ENCODE results near the gene C1R. TPM values are rescaled to one million over a fixed set of nuclear protein-coding genes. Genes with fewer than 3 reads are reported as not detected.

C1R gene
- total RNA-seq, 2 experiments from 2014 or later = 1.4 to 2.2 TPM

- CTCF ChIA-PET = interaction anchor here (1.1 to 3.7 kb wide), 6 partner anchors 11 to 168 kb away, joined by 3 to 26 read pairs (median 4); partner anchors contain the start of gene C1RL
- Mint-ChIP-seq H3K9me3 (no peaks in the 10 kb centered on the region), H3K36me3 (peaks cover 5% of the 10 kb centered on the region), H3K4me3 (no peak overlapping the region), H3K27me3 (no peaks in the 10 kb centered on the region), H3K4me1 (ENCODE audit: low read depth) (peaks cover 7% of the 10 kb centered on the region), H3K27ac (no peak overlapping the region)
- intact Hi-C loops (cut with micrococcal nuclease) = loop anchor here (5.0 to 10.0 kb wide), 4 partner anchors 49 to 221 kb away; partner anchors contain the start of genes EMG1, PHB2 and SPSB2
- no peak for DNase-seq
- POLR2A ChIA-PET = interaction anchor here (1.4 kb wide), 1 partner anchor 9 kb away, joined by 5 read pairs; no protein-coding TSS in a partner anchor
These were observed 1.2 kb upstream of the C1R start for GRCh38 chr12:7093486-7093885.

- H3K36me3 Mint-ChIP-seq = peaks cover 2% of the 10 kb centered on the region
- H3K4me1 Mint-ChIP-seq (ENCODE audit: low read depth) = peaks cover 7% of the 10 kb centered on the region
- intact Hi-C loops (cut with micrococcal nuclease) = loop anchor here (1.0 to 10.0 kb wide), 6 partner anchors 15 to 221 kb away; partner anchors contain the start of genes EMG1, PHB2, RNU7-1 and SPSB2
- H3K4me3 Mint-ChIP-seq = no peak overlapping the region
- ChIA-PET CTCF (interaction anchor here (0.6 to 1.4 kb wide), 12 partner anchors 9 to 223 kb away, joined by 3 to 10 read pairs (median 4); partner anchors contain the start of gene LPCAT3), POLR2A (no interaction called here)
- no peak overlapping the region for H3K27ac Mint-ChIP-seq
- H3K27me3 Mint-ChIP-seq = no peaks in the 10 kb centered on the region
- DNase-seq = no peak
- no peaks in the 10 kb centered on the region for H3K9me3 Mint-ChIP-seq
These were observed 778 bp upstream of the C1R start for GRCh38 chr12:7092986-7093460.

- CTCF ChIA-PET = interaction anchor here (0.5 to 2.1 kb wide), 12 partner anchors 11 to 167 kb away, joined by 3 to 12 read pairs (median 4); partner anchors contain the start of genes C12orf57, LPCAT3 and RNU7-1
- POLR2A ChIA-PET = no interaction called here
- Mint-ChIP-seq H3K4me1 (ENCODE audit: low read depth) (peaks cover 7% of the 10 kb centered on the region), H3K27me3 (no peaks in the 10 kb centered on the region), H3K27ac (no peak overlapping the region), H3K9me3 (no peaks in the 10 kb centered on the region), H3K36me3 (no peaks in the 10 kb centered on the region), H3K4me3 (peak overlapping the region; percentile 76)
- intact Hi-C loops (cut with micrococcal nuclease) = loop anchor here (1.0 to 10.0 kb wide), 6 partner anchors 17 to 219 kb away; partner anchors contain the start of genes EMG1, PHB2, RNU7-1 and SPSB2
- no peak for DNase-seq
These were observed 501 bp downstream of the C1R start for GRCh38 chr12:7091660-7092228.

- POLR2A ChIA-PET = no interaction called here
- DNase-seq = no peak
- no peak overlapping the region for H3K27ac Mint-ChIP-seq
- no peaks in the 10 kb centered on the region for H3K36me3 Mint-ChIP-seq
- intact Hi-C loops (cut with micrococcal nuclease) = loop anchor here (5.0 to 10.0 kb wide), 4 partner anchors 46 to 219 kb away; partner anchors contain the start of genes EMG1, PHB2 and SPSB2
- H3K27me3 Mint-ChIP-seq = no peaks in the 10 kb centered on the region
- CTCF ChIA-PET = interaction anchor here (0.8 to 2.1 kb wide), 8 partner anchors 10 to 166 kb away, joined by 3 to 12 read pairs (median 4); partner anchors contain the start of genes C12orf57 and RNU7-1
- H3K4me1 Mint-ChIP-seq (ENCODE audit: low read depth) = peaks cover 7% of the 10 kb centered on the region
- no peak overlapping the region for H3K4me3 Mint-ChIP-seq
- no peaks in the 10 kb centered on the region for H3K9me3 Mint-ChIP-seq
These were observed 1.1 kb downstream of the C1R start for GRCh38 chr12:7091171-7091570.

GRCh38 chr12:7090222-7090998 lies 1.8 kb downstream of the C1R start:
- Mint-ChIP-seq H3K4me3 (no peak overlapping the region), H3K36me3 (no peaks in the 10 kb centered on the region), H3K27me3 (no peaks in the 10 kb centered on the region), H3K4me1 (ENCODE audit: low read depth) (peaks cover 7% of the 10 kb centered on the region), H3K9me3 (no peaks in the 10 kb centered on the region), H3K27ac (no peak overlapping the region)
- ChIA-PET POLR2A (no interaction called here), CTCF (interaction anchor here (1.2 to 2.1 kb wide), 9 partner anchors 17 to 166 kb away, joined by 3 to 12 read pairs (median 4); partner anchors contain the start of genes C12orf57 and RNU7-1)
- intact Hi-C loops (cut with micrococcal nuclease) = loop anchor here (5.0 to 10.0 kb wide), 4 partner anchors 46 to 218 kb away; partner anchors contain the start of genes EMG1, PHB2 and SPSB2
- no peak for DNase-seq

GRCh38 chr12:7089196-7089871 lies 2.9 kb downstream of the C1R start:
- Mint-ChIP-seq H3K27me3 (no peaks in the 10 kb centered on the region), H3K27ac (no peak overlapping the region), H3K36me3 (no peaks in the 10 kb centered on the region), H3K9me3 (no peaks in the 10 kb centered on the region), H3K4me1 (ENCODE audit: low read depth) (peaks cover 7% of the 10 kb centered on the region), H3K4me3 (no peak overlapping the region)
- POLR2A ChIA-PET = no interaction called here
- DNase-seq = no peak
- CTCF ChIA-PET = interaction anchor here (0.9 to 2.1 kb wide), 5 partner anchors 13 to 164 kb away, joined by 3 to 12 read pairs (median 4); no protein-coding TSS in a partner anchor
- intact Hi-C loops (cut with micrococcal nuclease) = no loop called here

- H3K27me3 Mint-ChIP-seq = peaks cover 1% of the 10 kb centered on the region
- DNase-seq = no peak
- H3K36me3 Mint-ChIP-seq = no peaks in the 10 kb centered on the region
- CTCF ChIA-PET = interaction anchor here (0.8 kb wide), 1 partner anchor 30 kb away, joined by 3 read pairs; no protein-coding TSS in a partner anchor
- POLR2A ChIA-PET = no interaction called here
- intact Hi-C loops (cut with micrococcal nuclease) = no loop called here
- H3K27ac Mint-ChIP-seq = no peak overlapping the region
- no peak overlapping the region for H3K4me3 Mint-ChIP-seq
- H3K4me1 Mint-ChIP-seq (ENCODE audit: low read depth) = no peaks in the 10 kb centered on the region
- H3K9me3 Mint-ChIP-seq = peaks cover 3% of the 10 kb centered on the region
These were observed 9.1 kb downstream of the C1R start for GRCh38 chr12:7083125-7083524.

- Mint-ChIP-seq H3K27ac (no peak overlapping the region), H3K9me3 (peaks cover 3% of the 10 kb centered on the region)
- intact Hi-C loops (cut with micrococcal nuclease) = no loop called here
These were observed 11.2 kb downstream of the C1R start for GRCh38 chr12:7081037-7081436.

GRCh38 chr12:7079826-7080125 lies 12.5 kb downstream of the C1R start:
- CTCF ChIA-PET = no interaction called here
- POLR2A ChIA-PET = no interaction called here
- peaks cover 1% of the 10 kb centered on the region for H3K27me3 Mint-ChIP-seq

More at GRCh38 chr12:7081037-7081436, 11.2 kb downstream of the C1R start:
- H3K4me3 Mint-ChIP-seq = no peak overlapping the region
- no peak for DNase-seq
- CTCF ChIA-PET = interaction anchor here (0.6 to 1.0 kb wide), 3 partner anchors 11 to 1969 kb away, joined by 3 read pairs; no protein-coding TSS in a partner anchor
- no peaks in the 10 kb centered on the region for H3K36me3 Mint-ChIP-seq
- H3K4me1 Mint-ChIP-seq (ENCODE audit: low read depth) = no peaks in the 10 kb centered on the region
- peaks cover 1% of the 10 kb centered on the region for H3K27me3 Mint-ChIP-seq
- POLR2A ChIA-PET = no interaction called here

GRCh38 chr12:7078163-7078562 lies 14.1 kb downstream of the C1R start:
- POLR2A ChIA-PET = no interaction called here
- no peak overlapping the region for H3K27ac Mint-ChIP-seq
- no peaks in the 10 kb centered on the region for H3K36me3 Mint-ChIP-seq
- peaks cover 1% of the 10 kb centered on the region for H3K27me3 Mint-ChIP-seq
- H3K9me3 Mint-ChIP-seq = peaks cover under 1% of the 10 kb centered on the region
- no peak overlapping the region for H3K4me3 Mint-ChIP-seq
- H3K4me1 Mint-ChIP-seq (ENCODE audit: low read depth) = peaks cover 5% of the 10 kb centered on the region
- intact Hi-C loops (cut with micrococcal nuclease) = no loop called here
- CTCF ChIA-PET = no interaction called here
- DNase-seq = no peak

More at GRCh38 chr12:7079826-7080125, 12.5 kb downstream of the C1R start:
- Mint-ChIP-seq H3K9me3 (peaks cover 3% of the 10 kb centered on the region), H3K36me3 (no peaks in the 10 kb centered on the region), H3K4me1 (ENCODE audit: low read depth) (peaks cover 5% of the 10 kb centered on the region), H3K27ac (no peak overlapping the region), H3K4me3 (no peak overlapping the region)
- DNase-seq = no peak
- intact Hi-C loops (cut with micrococcal nuclease) = no loop called here

- Mint-ChIP-seq H3K9me3 (no peaks in the 10 kb centered on the region), H3K27ac (no peak overlapping the region), H3K36me3 (no peaks in the 10 kb centered on the region), H3K27me3 (peaks cover 1% of the 10 kb centered on the region), H3K4me1 (ENCODE audit: low read depth) (peaks cover 5% of the 10 kb centered on the region), H3K4me3 (no peak overlapping the region)
- CTCF ChIA-PET = interaction anchor here (0.8 to 1.3 kb wide), 2 partner anchors 34 to 36 kb away, joined by 3 read pairs; no protein-coding TSS in a partner anchor
- DNase-seq = no peak
- POLR2A ChIA-PET = no interaction called here
- intact Hi-C loops (cut with micrococcal nuclease) = no loop called here
These were observed 15.8 kb downstream of the C1R start for GRCh38 chr12:7076493-7076892.

All from activated CD4-positive, alpha-beta memory T cell treated with anti-CD3 and anti-CD28 coated beads for 36 hours (primary cell).